ENCODE data around the gene GRIN3A.

The GRIN3A gene

GRCh38 chr9:101635473-101635872, 103.0 kb downstream of the GRIN3A start:
- Histone ChIP-seq H3K27me3 (ENCODE audit: low read length) (no peaks in the 10 kb centered on the region), H3K9ac (ENCODE audit: low read length) (no peak overlapping the region), H2AFZ (ENCODE audit: low read depth, low read length, severe bottlenecking) (no peak overlapping the region), H3K9me2 (replicated peaks; ENCODE audit: insufficient read depth, low read length) (no peaks in the 10 kb centered on the region), H4K20me1 (ENCODE audit: low read depth, low read length) (no peaks in the 10 kb centered on the region), H3K79me2 (ENCODE audit: insufficient read depth, low read length) (no peaks in the 10 kb centered on the region), H3K4me2 (ENCODE audit: low read depth, low read length, poor library complexity, severe bottlenecking) (no peak overlapping the region), H3K36me3 (ENCODE audit: low read length) (no peaks in the 10 kb centered on the region), H3K9me3 (ENCODE audit: insufficient read depth, low read length) (no peaks in the 10 kb centered on the region), H3F3A (ENCODE audit: insufficient read depth) (no peaks in the 10 kb centered on the region), H3K27ac (ENCODE audit: low read depth, low read length) (no peak overlapping the region), H3K4me3 (ENCODE audit: insufficient read depth, low read length, poor library complexity, severe bottlenecking) (no peak overlapping the region)
- TF ChIP-seq EZH2phosphoT487 (conservative IDR thresholded peaks at IDR 0.05; ENCODE audit: low read length) (no peak), CTCF (IDR thresholded peaks at IDR 0.05; ENCODE audit: insufficient read depth, low read length, poor library complexity, severe bottlenecking) (no peak)

- no peaks in the 10 kb centered on the region for H3K79me2 ChIP-seq (ENCODE audit: insufficient read depth, low read length)
- H3K9me3 ChIP-seq (ENCODE audit: insufficient read depth, low read length): no peaks in the 10 kb centered on the region
- H3K4me3 ChIP-seq (ENCODE audit: insufficient read depth, low read length, poor library complexity, severe bottlenecking): no peak overlapping the region
- no peak overlapping the region for H3K4me2 ChIP-seq (ENCODE audit: low read depth, low read length, poor library complexity, severe bottlenecking)
- H3K36me3 ChIP-seq (ENCODE audit: low read length): no peaks in the 10 kb centered on the region
- no peaks in the 10 kb centered on the region for H3K9me2 ChIP-seq (replicated peaks; ENCODE audit: insufficient read depth, low read length)
- no peak overlapping the region for H3K9ac ChIP-seq (ENCODE audit: low read length)
- no peaks in the 10 kb centered on the region for H3K27me3 ChIP-seq (ENCODE audit: low read length)
- no peaks in the 10 kb centered on the region for H4K20me1 ChIP-seq (ENCODE audit: low read depth, low read length)
- H3K27ac ChIP-seq (ENCODE audit: low read depth, low read length): no peak overlapping the region
- H3F3A ChIP-seq (ENCODE audit: insufficient read depth): no peaks in the 10 kb centered on the region
- TF ChIP-seq EZH2phosphoT487 (conservative IDR thresholded peaks at IDR 0.05; ENCODE audit: low read length) (no peak), CTCF (IDR thresholded peaks at IDR 0.05; ENCODE audit: insufficient read depth, low read length, poor library complexity, severe bottlenecking) (no peak)
- no peak overlapping the region for H2AFZ ChIP-seq (ENCODE audit: low read depth, low read length, severe bottlenecking)
Observed at GRCh38 chr9:101634741-101635409, 103.6 kb downstream of the GRIN3A start.

GRCh38 chr9:101632611-101633010, 105.8 kb downstream of the GRIN3A start:
- no peaks in the 10 kb centered on the region for H3K9me3 ChIP-seq (ENCODE audit: insufficient read depth, low read length)

More at GRCh38 chr9:101632611-101633010, 105.8 kb downstream of the GRIN3A start:
- Histone ChIP-seq H3K4me2 (ENCODE audit: low read depth, low read length, poor library complexity, severe bottlenecking) (no peak overlapping the region), H3K27me3 (ENCODE audit: low read length) (no peaks in the 10 kb centered on the region), H2AFZ (ENCODE audit: low read depth, low read length, severe bottlenecking) (no peak overlapping the region), H3K79me2 (ENCODE audit: insufficient read depth, low read length) (no peaks in the 10 kb centered on the region), H3F3A (ENCODE audit: insufficient read depth) (no peaks in the 10 kb centered on the region), H3K27ac (ENCODE audit: low read depth, low read length) (no peak overlapping the region), H3K36me3 (ENCODE audit: low read length) (no peaks in the 10 kb centered on the region), H3K9ac (ENCODE audit: low read length) (no peak overlapping the region), H4K20me1 (ENCODE audit: low read depth, low read length) (no peaks in the 10 kb centered on the region), H3K4me3 (ENCODE audit: insufficient read depth, low read length, poor library complexity, severe bottlenecking) (no peak overlapping the region), H3K9me2 (replicated peaks; ENCODE audit: insufficient read depth, low read length) (no peaks in the 10 kb centered on the region)
- TF ChIP-seq CTCF (IDR thresholded peaks at IDR 0.05; ENCODE audit: insufficient read depth, low read length, poor library complexity, severe bottlenecking) (no peak), EZH2phosphoT487 (conservative IDR thresholded peaks at IDR 0.05; ENCODE audit: low read length) (no peak)
